KMS-11 (cell line): ENCODE measurements around the gene SLC37A1.

Experiments
- H2AFZ ChIP-seq: fragments of 200-600 bp; sonication (generic); 2 replicates; pipeline ENCODE4 v1.6.1; 2016; ENCODE audit warnings: antibody characterized with exemption, mixed run types, low read depth
- H3K27ac ChIP-seq: fragments of 200-600 bp; sonication (generic); 2 replicates; pipeline ENCODE4 v1.6.1; 2016; ENCODE audit warnings: mild to moderate bottlenecking, mixed run types
- H3K27me3 ChIP-seq: fragments of 200-600 bp; sonication (generic); 2 replicates; pipeline ENCODE4 v1.6.1; 2017; ENCODE audit warnings: mild to moderate bottlenecking, low read depth, mixed run types, moderate library complexity; ENCODE audit not compliant: insufficient read depth
- H3K36me3 ChIP-seq: fragments of 200-600 bp; sonication (generic); 2 replicates; pipeline ENCODE4 v1.6.1; 2017; ENCODE audit warnings: mild to moderate bottlenecking, mixed run types; ENCODE audit not compliant: insufficient read depth
- H3K4me1 ChIP-seq: fragments of 200-600 bp; sonication (generic); 2 replicates; pipeline ENCODE4 v1.6.1; 2016; ENCODE audit warnings: mild to moderate bottlenecking, low read depth, mixed run types; ENCODE audit not compliant: poor library complexity, severe bottlenecking
- H3K4me2 ChIP-seq: fragments of 200-600 bp; sonication (generic); 2 replicates; pipeline ENCODE4 v1.7.0; 2016; ENCODE audit warnings: mild to moderate bottlenecking, mixed run types
- H3K4me3 ChIP-seq: fragments of 200-600 bp; sonication (generic); IDR thresholded peaks from 2 replicates; pipeline ENCODE4 v1.6.1; 2017; ENCODE audit warnings: low read depth, low read length, mixed read lengths; ENCODE audit not compliant: insufficient read depth
- H3K79me2 ChIP-seq: fragments of 200-600 bp; sonication (generic); 2 replicates; pipeline ENCODE4 v1.6.1; 2016; ENCODE audit warnings: low read depth, mixed run types; ENCODE audit not compliant: insufficient read depth
- H3K9ac ChIP-seq: fragments of 200-600 bp; sonication (generic); 2 replicates; pipeline ENCODE4 v1.6.1; 2016; ENCODE audit warnings: mild to moderate bottlenecking, mixed run types
- H4K20me1 ChIP-seq: fragments of 200-600 bp; sonication (generic); 2 replicates; pipeline ENCODE4 v1.6.1; 2016; ENCODE audit warnings: mild to moderate bottlenecking, mixed run types; ENCODE audit not compliant: insufficient read depth
- TF ChIP-seq, protein P1 (sequence below): fragments of 200-600 bp; sonication (generic); conservative IDR thresholded peaks from 2 replicates; pipeline ENCODE4 v1.6.1; 2017; ENCODE audit warnings: low read depth, mild to moderate bottlenecking, antibody characterized with exemption, low read length, moderate library complexity, mixed read lengths

The SLC37A1 gene

DNA sequence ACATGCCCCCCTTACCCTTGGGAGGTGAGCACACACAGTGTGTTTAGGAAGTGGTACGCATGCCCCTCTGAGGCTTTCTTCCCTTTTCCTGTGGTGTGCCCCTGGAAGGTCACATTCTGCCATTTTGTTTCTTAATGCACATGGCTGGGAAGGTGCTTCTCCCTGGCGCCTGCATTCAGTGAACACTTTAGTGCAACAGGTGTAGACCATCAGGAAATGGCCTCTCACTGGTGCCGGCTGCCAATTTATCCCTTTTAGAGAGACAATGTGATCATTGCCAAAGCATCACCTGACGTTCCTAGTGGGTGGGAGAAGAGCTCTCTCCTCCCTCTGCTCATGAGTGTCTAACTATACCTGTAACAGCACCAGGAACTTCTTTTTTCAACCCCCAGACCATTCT, 88.0 kb downstream of the SLC37A1 start:
- Histone ChIP-seq H3K27ac (no peak overlapping the region), H3K27me3 (peaks cover 57% of the 10 kb centered on the region; the same call in 1 of the 2 replicates), H2AFZ (no peak overlapping the region), H3K4me2 (no peak overlapping the region), H3K79me2 (no peaks in the 10 kb centered on the region), H3K36me3 (no peaks in the 10 kb centered on the region), H3K9ac (no peak overlapping the region), H3K4me3 (no peak overlapping the region), H3K4me1 (no peaks in the 10 kb centered on the region), H4K20me1 (no peaks in the 10 kb centered on the region)
- TF ChIP-seq, protein P1, sequence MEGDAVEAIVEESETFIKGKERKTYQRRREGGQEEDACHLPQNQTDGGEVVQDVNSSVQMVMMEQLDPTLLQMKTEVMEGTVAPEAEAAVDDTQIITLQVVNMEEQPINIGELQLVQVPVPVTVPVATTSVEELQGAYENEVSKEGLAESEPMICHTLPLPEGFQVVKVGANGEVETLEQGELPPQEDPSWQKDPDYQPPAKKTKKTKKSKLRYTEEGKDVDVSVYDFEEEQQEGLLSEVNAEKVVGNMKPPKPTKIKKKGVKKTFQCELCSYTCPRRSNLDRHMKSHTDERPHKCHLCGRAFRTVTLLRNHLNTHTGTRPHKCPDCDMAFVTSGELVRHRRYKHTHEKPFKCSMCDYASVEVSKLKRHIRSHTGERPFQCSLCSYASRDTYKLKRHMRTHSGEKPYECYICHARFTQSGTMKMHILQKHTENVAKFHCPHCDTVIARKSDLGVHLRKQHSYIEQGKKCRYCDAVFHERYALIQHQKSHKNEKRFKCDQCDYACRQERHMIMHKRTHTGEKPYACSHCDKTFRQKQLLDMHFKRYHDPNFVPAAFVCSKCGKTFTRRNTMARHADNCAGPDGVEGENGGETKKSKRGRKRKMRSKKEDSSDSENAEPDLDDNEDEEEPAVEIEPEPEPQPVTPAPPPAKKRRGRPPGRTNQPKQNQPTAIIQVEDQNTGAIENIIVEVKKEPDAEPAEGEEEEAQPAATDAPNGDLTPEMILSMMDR: no peak

DNA sequence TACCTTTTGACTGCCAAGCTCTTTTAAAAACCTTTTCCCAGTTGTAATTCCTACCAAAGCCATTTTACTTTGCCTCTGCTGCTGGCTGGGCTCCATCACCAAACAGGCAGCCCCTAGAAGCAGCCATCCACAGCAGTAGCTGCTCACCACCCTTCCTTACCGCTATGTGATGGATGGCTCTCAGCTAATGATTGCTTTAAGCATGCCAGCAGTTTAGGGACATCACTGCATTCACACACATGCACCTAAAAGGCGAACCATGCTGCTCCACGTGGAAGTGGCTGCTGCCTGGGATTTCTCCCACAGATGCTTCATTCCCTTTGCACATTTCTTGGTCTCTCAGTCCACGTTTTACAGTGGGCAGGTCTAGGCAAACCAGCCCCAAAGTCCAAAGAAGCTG, 93.5 kb downstream of the SLC37A1 start:
- Histone ChIP-seq H3K27ac (no peak overlapping the region), H3K4me2 (no peak overlapping the region), H3K36me3 (no peaks in the 10 kb centered on the region), H3K4me3 (no peak overlapping the region), H2AFZ (no peak overlapping the region), H4K20me1 (no peaks in the 10 kb centered on the region), H3K9ac (no peak overlapping the region), H3K4me1 (no peaks in the 10 kb centered on the region), H3K79me2 (no peaks in the 10 kb centered on the region), H3K27me3 (peaks cover 32% of the 10 kb centered on the region; the same call in 1 of the 2 replicates)
- TF ChIP-seq, protein P1: no peak

DNA sequence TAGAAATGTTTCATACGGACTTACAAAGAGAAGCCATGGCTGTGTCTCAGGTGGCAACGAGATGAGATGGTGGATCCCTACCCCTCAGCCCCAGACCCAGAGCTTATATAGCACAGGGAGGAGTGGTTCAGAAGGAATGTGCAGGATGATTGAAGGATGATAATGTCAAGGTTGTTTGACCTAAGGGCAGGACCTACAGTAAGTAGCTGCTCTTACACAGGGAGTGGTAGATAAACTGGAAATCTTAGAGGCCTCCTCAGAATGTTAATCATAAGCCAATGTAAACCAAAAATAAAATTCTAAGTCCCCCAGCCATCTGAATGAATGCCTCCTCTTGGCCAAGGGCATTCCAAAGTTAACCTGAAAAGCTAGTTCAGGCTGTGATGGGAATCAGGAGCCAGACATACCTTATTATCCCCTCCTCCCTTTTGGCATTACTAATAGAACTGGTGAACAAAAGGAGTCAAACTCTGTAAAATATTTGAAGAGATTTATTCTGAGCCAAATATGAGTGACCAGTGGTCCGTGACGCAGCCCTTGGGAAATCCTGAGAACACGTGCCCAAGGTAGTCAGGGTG, 94.0 kb downstream of the SLC37A1 start:
- Histone ChIP-seq H3K79me2 (no peaks in the 10 kb centered on the region), H2AFZ (no peak overlapping the region), H3K27me3 (peaks cover 29% of the 10 kb centered on the region; the same call in 1 of the 2 replicates), H3K36me3 (no peaks in the 10 kb centered on the region), H3K4me1 (no peaks in the 10 kb centered on the region), H3K9ac (no peak overlapping the region), H4K20me1 (no peaks in the 10 kb centered on the region), H3K4me3 (no peak overlapping the region), H3K4me2 (no peak overlapping the region), H3K27ac (no peak overlapping the region)
- TF ChIP-seq, protein P1: no peak

DNA sequence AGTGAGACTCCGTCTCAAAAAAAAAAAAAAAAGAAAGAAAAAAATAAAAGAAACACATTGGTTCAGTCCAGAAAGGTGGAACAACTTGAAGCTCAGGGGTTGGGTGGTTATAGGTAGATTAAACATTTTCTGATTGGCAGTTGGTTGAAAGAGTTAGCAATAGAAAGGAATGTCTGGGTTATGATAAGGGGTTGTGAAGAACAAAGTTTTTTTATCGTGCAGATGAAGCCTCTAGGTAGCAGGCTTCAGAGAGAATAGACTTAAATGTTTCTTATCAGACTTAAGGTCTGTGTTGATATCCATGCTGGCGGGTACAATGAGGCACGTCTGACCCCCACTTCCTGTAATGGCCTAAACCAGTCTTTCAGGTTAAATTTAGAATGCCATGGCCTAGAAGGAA, 94.8 kb downstream of the SLC37A1 start:
- Histone ChIP-seq H2AFZ (no peak overlapping the region), H3K27ac (no peak overlapping the region)

More for the DNA sequence above, 94.8 kb downstream of the SLC37A1 start:
- Histone ChIP-seq H3K79me2 (no peaks in the 10 kb centered on the region), H3K4me3 (no peak overlapping the region), H4K20me1 (no peaks in the 10 kb centered on the region), H3K4me2 (no peak overlapping the region), H3K36me3 (no peaks in the 10 kb centered on the region), H3K9ac (no peak overlapping the region), H3K4me1 (no peaks in the 10 kb centered on the region), H3K27me3 (peaks cover 20% of the 10 kb centered on the region; the same call in 1 of the 2 replicates)
- TF ChIP-seq, protein P1: no peak
